H9 (cell line): Measurements from ENCODE around the gene NUP214. TPM values are rescaled to one million over a fixed set of nuclear protein-coding genes. Genes with fewer than 3 reads are reported as not detected.

ENCODE experiments used
- DNase-seq: peaks from one replicate; pipeline ENCODE4 v3.0.0-alpha.2; 2017
- H2AFZ ChIP-seq: one replicate; pipeline ENCODE4 v1.6.1; 2013; ENCODE audit warnings: mild to moderate bottlenecking, low read length, control low read depth, moderate library complexity
- H2AK5ac ChIP-seq: 2 replicates; pipeline ENCODE4 v1.6.1; 2013; ENCODE audit warnings: low read length, control low read depth, mixed read lengths; ENCODE audit not compliant: insufficient read length
- H2BK120ac ChIP-seq: one replicate; pipeline ENCODE4 v1.6.1; 2013; ENCODE audit warnings: low read depth, mild to moderate bottlenecking, low read length, control low read depth, inconsistent platforms; ENCODE audit not compliant: poor library complexity, severe bottlenecking
- H2BK12ac ChIP-seq: 2 replicates; pipeline ENCODE4 v1.6.1; 2013; ENCODE audit warnings: low read length, control low read depth, mixed read lengths, low read depth; ENCODE audit not compliant: insufficient read length
- H2BK15ac ChIP-seq: 2 replicates; pipeline ENCODE4 v1.6.1; 2013; ENCODE audit warnings: low read depth, low read length, control low read depth
- H2BK20ac ChIP-seq: one replicate; pipeline ENCODE4 v1.6.1; 2013; ENCODE audit warnings: low read depth, mild to moderate bottlenecking, low read length, control low read depth, inconsistent platforms; ENCODE audit not compliant: poor library complexity, severe bottlenecking
- H2BK5ac ChIP-seq: 2 replicates; pipeline ENCODE4 v1.6.1; 2013; ENCODE audit warnings: low read length, control low read depth, mixed read lengths; ENCODE audit not compliant: insufficient read length
- H3K14ac ChIP-seq: 2 replicates; pipeline ENCODE4 v1.6.1; 2013; ENCODE audit warnings: low read length, control low read depth; ENCODE audit not compliant: insufficient read depth
- H3K18ac ChIP-seq: 2 replicates; pipeline ENCODE4 v1.6.1; 2013; ENCODE audit warnings: low read depth, mild to moderate bottlenecking, mixed read lengths, low read length, control low read depth; ENCODE audit not compliant: insufficient read length
- H3K23ac ChIP-seq: 2 replicates; pipeline ENCODE4 v1.6.1; 2013; ENCODE audit warnings: low read length, control low read depth, mixed read lengths, low read depth; ENCODE audit not compliant: insufficient read length
- H3K23me2 ChIP-seq: 2 replicates; pipeline ENCODE4 v1.6.1; 2013; ENCODE audit warnings: low read depth, mild to moderate bottlenecking, mixed read lengths, low read length, control low read depth; ENCODE audit not compliant: insufficient read length, poor library complexity, severe bottlenecking
- H3K27ac ChIP-seq: 2 replicates; pipeline ENCODE4 v1.5.1; 2013; ENCODE audit warnings: low read length, control low read depth, mixed read lengths, low read depth; ENCODE audit not compliant: insufficient read length
- H3K27me3 ChIP-seq: 2 replicates; pipeline ENCODE4 v1.6.1; 2013; ENCODE audit warnings: low read length, control low read depth, inconsistent platforms; ENCODE audit not compliant: insufficient read depth
- H3K4ac ChIP-seq: 2 replicates; pipeline ENCODE4 v1.6.1; 2013; ENCODE audit warnings: low read depth, mild to moderate bottlenecking, control low read depth, inconsistent platforms, low read length, moderate library complexity
- H3K4me1 ChIP-seq: 2 replicates; pipeline ENCODE4 v1.6.1; 2013; ENCODE audit warnings: low read length, control low read depth, inconsistent platforms; ENCODE audit not compliant: insufficient read depth
- H3K4me2 ChIP-seq: 2 replicates; pipeline ENCODE4 v1.6.1; 2013; ENCODE audit warnings: low read length, control low read depth, mixed read lengths; ENCODE audit not compliant: insufficient read length, insufficient read depth
- H3K56ac ChIP-seq: 2 replicates; pipeline ENCODE4 v1.6.1; 2013; ENCODE audit warnings: low read depth, mild to moderate bottlenecking, mixed read lengths, low read length, control low read depth; ENCODE audit not compliant: insufficient read length
- H3K79me1 ChIP-seq: 2 replicates; pipeline ENCODE4 v1.6.1; 2013; ENCODE audit warnings: low read depth, mild to moderate bottlenecking, moderate library complexity, low read length, control low read depth, inconsistent platforms; ENCODE audit not compliant: insufficient read depth, poor library complexity, severe bottlenecking
- H3K79me2 ChIP-seq: 2 replicates; pipeline ENCODE4 v1.6.1; 2013; ENCODE audit warnings: low read length, control low read depth, inconsistent platforms; ENCODE audit not compliant: insufficient read depth
- H3K9ac ChIP-seq: 2 replicates; pipeline ENCODE4 v1.6.1; 2013; ENCODE audit warnings: low read length, control low read depth, mixed read lengths; ENCODE audit not compliant: insufficient read length; ENCODE audit errors: extremely low read depth
- H3K9me3 ChIP-seq: one replicate; pipeline ENCODE4 v1.6.1; 2013; ENCODE audit warnings: low read depth, low read length, inconsistent platforms; ENCODE audit not compliant: control insufficient read depth
- H3T11ph ChIP-seq: one replicate; pipeline ENCODE4 v1.6.1; 2013; ENCODE audit warnings: mild to moderate bottlenecking, low read length, control low read depth, inconsistent platforms
- H4K20me1 ChIP-seq: one replicate; pipeline ENCODE4 v1.6.1; 2013; ENCODE audit not compliant: control insufficient read depth, insufficient read length, insufficient read depth
- H4K5ac ChIP-seq: 2 replicates; pipeline ENCODE4 v1.6.1; 2013; ENCODE audit warnings: low read depth, mild to moderate bottlenecking, mixed read lengths, low read length, control low read depth; ENCODE audit not compliant: insufficient read length
- H4K8ac ChIP-seq: replicated peaks from 2 replicates; pipeline ENCODE4 v1.6.1; 2013; ENCODE audit warnings: low read length, control low read depth, mixed read lengths, low read depth; ENCODE audit not compliant: insufficient read length
- H4K91ac ChIP-seq: 2 replicates; pipeline ENCODE4 v1.6.1; 2013; ENCODE audit warnings: low read depth, mild to moderate bottlenecking, moderate library complexity, mixed read lengths, low read length, control low read depth; ENCODE audit not compliant: insufficient read length
- H3K27ac Mint-ChIP-seq, 3 experiments: 2 replicates in 2 of 3; 3 replicates in 1 of 3; pipeline ENCODE4 v1.8.0; 2020 to 2021; ENCODE audit warnings: mixed read lengths in 3 of 3, mild to moderate bottlenecking in 1 of 3, moderate library complexity in 1 of 3
- H3K27me3 Mint-ChIP-seq: 2 replicates; pipeline ENCODE4 v1.8.0; 2021; ENCODE audit warnings: low read depth, mild to moderate bottlenecking, moderate library complexity, mixed read lengths
- H3K36me3 Mint-ChIP-seq, 3 experiments: 2 replicates in 2 of 3; 3 replicates in 1 of 3; pipeline ENCODE4 v1.8.0; 2020 to 2021; ENCODE audit warnings: low read depth in 3 of 3, mixed read lengths in 3 of 3; ENCODE audit not compliant: insufficient read depth in 1 of 3
- H3K4me1 Mint-ChIP-seq, 2 experiments: 2 replicates each; pipeline ENCODE4 v1.8.0; 2020; ENCODE audit warnings: mixed read lengths in 2 of 2
- H3K4me3 Mint-ChIP-seq, 2 experiments: 2 replicates in 1 of 2; 3 replicates in 1 of 2; pipeline ENCODE4 v1.8.0; 2020 to 2021; ENCODE audit warnings: mild to moderate bottlenecking in 2 of 2, mixed read lengths in 2 of 2, moderate library complexity in 1 of 2
- H3K9me3 Mint-ChIP-seq, 2 experiments: 2 replicates in 1 of 2; 3 replicates in 1 of 2; pipeline ENCODE4 v1.8.0; 2020; ENCODE audit warnings: mild to moderate bottlenecking in 2 of 2, mixed read lengths in 2 of 2, moderate library complexity in 1 of 2
- WGBS: extraction: QIAGEN DNeasy Blood & Tissue Kit; methylation state at CpG from one replicate; pipeline ENCODE4 v1.1.7; 2013; ENCODE audit warnings: missing lambda C conversion rate, low lambda C conversion rate, mixed read lengths; ENCODE audit not compliant: insufficient read length; ENCODE audit errors: extremely low coverage; 5-methylcytosine and 5-hydroxymethylcytosine counted together
- total RNA-seq: library from RNA; stranded (reverse); gene quantifications from 2 replicates; pipeline ENCODE4 v1.2.1, GENCODE V29; 2021
- TF ChIP-seq, protein P1 (sequence below): fragments of 200-600 bp; sonication (generic); conservative IDR thresholded peaks from 3 replicates; pipeline ENCODE4 v1.8.0; 2021; ENCODE audit warnings: antibody characterized with exemption, mild to moderate bottlenecking

The NUP214 gene
- total RNA-seq, 1 experiment from 2014 or later = 53.8 TPM

DNA sequence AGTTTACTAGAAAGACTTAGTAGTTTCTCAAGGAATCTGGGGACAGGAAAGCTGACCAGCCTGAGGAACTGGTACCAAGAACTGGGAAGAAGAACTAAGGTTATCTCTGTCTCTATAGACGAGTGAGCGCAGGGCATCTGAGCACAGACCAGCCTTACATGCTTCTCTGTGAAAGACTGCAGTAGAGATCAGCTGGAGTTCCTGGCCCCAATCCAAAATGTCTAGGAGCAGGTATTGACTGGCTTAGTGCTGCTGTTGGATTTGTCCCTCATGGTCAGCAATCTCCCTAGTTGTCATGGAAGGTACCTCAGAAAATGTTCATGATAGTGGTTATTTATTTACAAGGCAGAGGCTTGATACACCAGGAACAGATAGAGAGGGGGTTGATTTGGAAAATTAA is 13.3 kb downstream of the NUP214 start:
- Histone ChIP-seq H2AFZ (no peak overlapping the region), H3K27ac (no peak overlapping the region), H3K9me3 (no peaks in the 10 kb centered on the region), H3K4me2 (no peak overlapping the region), H2BK20ac (no peak overlapping the region), H3K23ac (no peak overlapping the region), H3K4ac (no peak overlapping the region), H3T11ph (no peak overlapping the region), H3K56ac (no peak overlapping the region), H2BK120ac (no peak overlapping the region), H4K91ac (no peak overlapping the region), H2BK5ac (no peak overlapping the region), H3K79me2 (no peaks in the 10 kb centered on the region), H2BK12ac (no peak overlapping the region), H2AK5ac (no peak overlapping the region), H4K20me1 (no peaks in the 10 kb centered on the region), H2BK15ac (no peak overlapping the region), H3K79me1 (no peaks in the 10 kb centered on the region), H4K5ac (no peak overlapping the region), H3K23me2 (no peaks in the 10 kb centered on the region), H3K27me3 (no peaks in the 10 kb centered on the region), H3K14ac (no peak overlapping the region), H3K4me1 (no peaks in the 10 kb centered on the region), H3K9ac (no peak overlapping the region), H4K8ac (no peak overlapping the region), H3K18ac (no peak overlapping the region)
- Mint-ChIP-seq H3K27me3 (no peaks in the 10 kb centered on the region), H3K36me3 (peaks cover 29 to 94% (median 73%) of the 10 kb centered on the region in 3 experiments; a peak in 6 of 7 replicates), H3K4me1 (peaks cover 0 to 1% of the 10 kb centered on the region in 2 experiments; a peak in 2 of 4 replicates), H3K27ac (no peak overlapping the region), H3K9me3 (no peaks in the 10 kb centered on the region), H3K4me3 (no peak overlapping the region)
- TF ChIP-seq, protein P1, sequence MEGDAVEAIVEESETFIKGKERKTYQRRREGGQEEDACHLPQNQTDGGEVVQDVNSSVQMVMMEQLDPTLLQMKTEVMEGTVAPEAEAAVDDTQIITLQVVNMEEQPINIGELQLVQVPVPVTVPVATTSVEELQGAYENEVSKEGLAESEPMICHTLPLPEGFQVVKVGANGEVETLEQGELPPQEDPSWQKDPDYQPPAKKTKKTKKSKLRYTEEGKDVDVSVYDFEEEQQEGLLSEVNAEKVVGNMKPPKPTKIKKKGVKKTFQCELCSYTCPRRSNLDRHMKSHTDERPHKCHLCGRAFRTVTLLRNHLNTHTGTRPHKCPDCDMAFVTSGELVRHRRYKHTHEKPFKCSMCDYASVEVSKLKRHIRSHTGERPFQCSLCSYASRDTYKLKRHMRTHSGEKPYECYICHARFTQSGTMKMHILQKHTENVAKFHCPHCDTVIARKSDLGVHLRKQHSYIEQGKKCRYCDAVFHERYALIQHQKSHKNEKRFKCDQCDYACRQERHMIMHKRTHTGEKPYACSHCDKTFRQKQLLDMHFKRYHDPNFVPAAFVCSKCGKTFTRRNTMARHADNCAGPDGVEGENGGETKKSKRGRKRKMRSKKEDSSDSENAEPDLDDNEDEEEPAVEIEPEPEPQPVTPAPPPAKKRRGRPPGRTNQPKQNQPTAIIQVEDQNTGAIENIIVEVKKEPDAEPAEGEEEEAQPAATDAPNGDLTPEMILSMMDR = no peak
- DNase-seq = no peak
- WGBS = no CpG with 5 or more reads among the region's 2 CpGs
